RWPE2 (cell line): ENCODE data around the gene MYO18B.

Experiments
- ATAC-seq: fragments of 200-7000 bp; cut with Tn5 transposase; 3 replicates; pipeline ENCODE4 v1.9.1; 2021; ENCODE audit warnings: low read depth
- DNase-seq: peaks from one replicate; pipeline ENCODE4 v3.0.0-alpha.2; 2020; ENCODE audit warnings: low spot score
- H3K27ac ChIP-seq: fragments of 450-650 bp; 2 replicates; pipeline ENCODE4 v1.5.1; 2017; ENCODE audit warnings: mild to moderate bottlenecking; ENCODE audit not compliant: poor library complexity, severe bottlenecking
- H3K27me3 ChIP-seq: fragments of 250-450 bp; sonication (Bioruptor Pico); 2 replicates; pipeline ENCODE4 v1.5.1; 2021; ENCODE audit warnings: mild to moderate bottlenecking, moderate library complexity; ENCODE audit not compliant: insufficient read depth, poor library complexity, severe bottlenecking
- H3K36me3 ChIP-seq: fragments of 250-450 bp; sonication (Bioruptor Pico); 2 replicates; pipeline ENCODE4 v1.5.1; 2020; ENCODE audit warnings: low read depth, mild to moderate bottlenecking, moderate library complexity
- H3K4me1 ChIP-seq: fragments of 250-450 bp; sonication (Bioruptor Pico); 2 replicates; pipeline ENCODE4 v1.5.1; 2021; ENCODE audit warnings: mild to moderate bottlenecking, moderate library complexity; ENCODE audit not compliant: insufficient read depth, poor library complexity, severe bottlenecking
- H3K4me3 ChIP-seq: fragments of 250-450 bp; sonication (Bioruptor Pico); 2 replicates; pipeline ENCODE4 v1.5.1; 2021; ENCODE audit warnings: mild to moderate bottlenecking, moderate library complexity; ENCODE audit not compliant: severe bottlenecking
- H3K9me3 ChIP-seq: fragments of 250-450 bp; sonication (Bioruptor Pico); 2 replicates; pipeline ENCODE4 v1.5.1; 2021; ENCODE audit warnings: mild to moderate bottlenecking, moderate library complexity; ENCODE audit not compliant: severe bottlenecking
- TF ChIP-seq, protein P1 (sequence below): fragments of 450-650 bp; IDR thresholded peaks from one replicate; pipeline ENCODE4 v1.5.1; 2017; ENCODE audit warnings: mild to moderate bottlenecking, moderate library complexity; ENCODE audit not compliant: poor library complexity, severe bottlenecking

The MYO18B gene

DNA sequence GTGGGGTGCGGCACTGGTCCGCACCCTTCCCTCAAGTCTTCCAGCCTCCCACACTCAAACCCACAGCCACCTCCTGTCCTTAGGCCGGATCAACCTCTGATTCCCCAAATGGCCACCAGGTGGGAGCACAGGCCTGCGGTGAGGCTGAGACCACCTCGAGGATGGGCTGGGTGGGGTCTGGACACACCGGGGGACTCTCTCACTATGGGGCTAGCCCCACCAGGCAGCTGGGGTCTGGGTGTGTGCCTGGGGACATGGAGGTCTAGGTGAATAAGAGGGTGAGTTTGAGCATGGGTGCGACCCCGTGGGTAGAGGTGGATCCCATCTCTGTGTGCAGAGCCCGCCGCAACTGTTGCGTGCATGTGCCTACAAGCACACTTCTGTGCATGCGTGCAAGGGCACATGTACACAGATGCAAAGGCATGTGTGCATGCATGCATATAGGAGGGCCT is 32.6 kb downstream of the MYO18B start:
- no peak overlapping the region for H3K4me3 ChIP-seq
- no peak overlapping the region for H3K27ac ChIP-seq
- TF ChIP-seq, protein P1, sequence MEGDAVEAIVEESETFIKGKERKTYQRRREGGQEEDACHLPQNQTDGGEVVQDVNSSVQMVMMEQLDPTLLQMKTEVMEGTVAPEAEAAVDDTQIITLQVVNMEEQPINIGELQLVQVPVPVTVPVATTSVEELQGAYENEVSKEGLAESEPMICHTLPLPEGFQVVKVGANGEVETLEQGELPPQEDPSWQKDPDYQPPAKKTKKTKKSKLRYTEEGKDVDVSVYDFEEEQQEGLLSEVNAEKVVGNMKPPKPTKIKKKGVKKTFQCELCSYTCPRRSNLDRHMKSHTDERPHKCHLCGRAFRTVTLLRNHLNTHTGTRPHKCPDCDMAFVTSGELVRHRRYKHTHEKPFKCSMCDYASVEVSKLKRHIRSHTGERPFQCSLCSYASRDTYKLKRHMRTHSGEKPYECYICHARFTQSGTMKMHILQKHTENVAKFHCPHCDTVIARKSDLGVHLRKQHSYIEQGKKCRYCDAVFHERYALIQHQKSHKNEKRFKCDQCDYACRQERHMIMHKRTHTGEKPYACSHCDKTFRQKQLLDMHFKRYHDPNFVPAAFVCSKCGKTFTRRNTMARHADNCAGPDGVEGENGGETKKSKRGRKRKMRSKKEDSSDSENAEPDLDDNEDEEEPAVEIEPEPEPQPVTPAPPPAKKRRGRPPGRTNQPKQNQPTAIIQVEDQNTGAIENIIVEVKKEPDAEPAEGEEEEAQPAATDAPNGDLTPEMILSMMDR: peak; percentile 55
- DNase-seq: no peak
- no peaks in the 10 kb centered on the region for H3K36me3 ChIP-seq
- ATAC-seq: peak; percentile 25; the same call in 1 of the 3 replicates
- no peaks in the 10 kb centered on the region for H3K4me1 ChIP-seq
- H3K27me3 ChIP-seq: no peaks in the 10 kb centered on the region
- H3K9me3 ChIP-seq: no peaks in the 10 kb centered on the region

DNA sequence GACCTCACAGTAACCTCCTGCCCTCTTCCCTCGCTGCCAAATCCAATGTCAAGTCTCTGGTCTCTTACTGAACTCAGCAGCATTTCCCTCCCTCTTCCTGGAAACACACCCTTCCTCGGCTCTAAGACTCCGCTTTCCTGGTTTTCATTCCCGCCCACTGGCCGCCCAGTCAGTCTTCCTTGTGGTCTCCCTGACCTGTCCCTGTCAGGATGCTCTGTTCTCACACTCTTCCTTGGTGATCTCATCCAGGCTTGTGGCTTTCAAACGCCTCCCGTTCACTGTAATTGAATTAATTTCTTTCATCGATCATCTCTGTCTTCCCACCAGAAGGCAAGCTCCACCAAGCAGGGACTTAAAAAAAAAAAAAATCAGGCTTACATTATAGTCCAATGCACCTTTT is 33.5 kb downstream of the MYO18B start:
- DNase-seq: no peak
- no peaks in the 10 kb centered on the region for H3K4me1 ChIP-seq

DNA sequence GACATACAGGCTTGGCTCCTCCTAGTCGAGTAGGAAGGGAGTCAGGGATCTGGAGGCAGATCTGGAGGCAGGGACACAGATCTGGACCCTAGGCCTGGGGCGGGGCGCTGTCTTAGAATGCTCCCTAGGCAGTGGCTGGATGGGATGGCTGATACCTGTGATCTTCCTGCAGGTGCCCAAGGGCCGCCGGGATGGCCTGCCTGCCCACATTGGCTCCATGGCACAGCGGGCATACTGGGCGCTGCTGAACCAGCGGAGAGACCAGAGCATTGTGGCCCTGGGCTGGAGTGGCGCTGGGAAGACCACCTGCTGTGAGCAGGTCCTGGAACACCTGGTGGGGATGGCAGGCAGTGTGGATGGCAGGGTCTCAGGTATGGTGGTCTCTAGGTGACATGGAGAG is 35.4 kb downstream of the MYO18B start:
- Histone ChIP-seq H3K4me1 (no peaks in the 10 kb centered on the region), H3K4me3 (no peak overlapping the region), H3K9me3 (no peaks in the 10 kb centered on the region), H3K27me3 (no peaks in the 10 kb centered on the region), H3K27ac (no peak overlapping the region), H3K36me3 (no peaks in the 10 kb centered on the region)
- no peak for ATAC-seq
- no peak for DNase-seq
- TF ChIP-seq, protein P1: no peak

More for the DNA sequence above, 33.5 kb downstream of the MYO18B start:
- no peaks in the 10 kb centered on the region for H3K9me3 ChIP-seq
- H3K36me3 ChIP-seq: no peaks in the 10 kb centered on the region
- no peak overlapping the region for H3K4me3 ChIP-seq
- no peak overlapping the region for H3K27ac ChIP-seq
- TF ChIP-seq, protein P1: no peak
- H3K27me3 ChIP-seq: no peaks in the 10 kb centered on the region
- ATAC-seq: no peak

DNA sequence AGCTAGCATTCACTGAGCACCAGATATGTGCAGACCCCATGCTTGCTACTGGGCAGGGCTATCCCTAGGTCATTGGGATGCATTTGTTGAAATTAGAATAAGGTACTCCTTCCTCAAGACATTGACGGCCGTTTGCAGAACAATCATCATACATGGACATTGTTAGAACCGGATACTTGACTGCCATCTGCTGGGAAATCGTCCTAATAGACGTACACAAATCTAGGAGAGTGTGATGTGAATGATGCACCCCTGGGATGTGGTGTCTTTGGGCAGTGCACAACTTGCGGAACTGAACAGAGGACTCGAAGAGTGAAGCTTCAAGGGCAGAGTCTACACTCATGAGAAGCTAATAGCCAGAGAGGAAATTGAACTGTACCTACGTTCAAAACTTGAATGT is 35.9 kb downstream of the MYO18B start:
- ATAC-seq (peak; percentile 53; the same call in 2 of the 3 replicates), DNase-seq (no peak)
- Histone ChIP-seq H3K4me3 (no peak overlapping the region), H3K4me1 (no peaks in the 10 kb centered on the region), H3K9me3 (no peaks in the 10 kb centered on the region), H3K27ac (no peak overlapping the region), H3K36me3 (no peaks in the 10 kb centered on the region), H3K27me3 (no peaks in the 10 kb centered on the region)
- TF ChIP-seq, protein P1: peak; percentile 41

DNA sequence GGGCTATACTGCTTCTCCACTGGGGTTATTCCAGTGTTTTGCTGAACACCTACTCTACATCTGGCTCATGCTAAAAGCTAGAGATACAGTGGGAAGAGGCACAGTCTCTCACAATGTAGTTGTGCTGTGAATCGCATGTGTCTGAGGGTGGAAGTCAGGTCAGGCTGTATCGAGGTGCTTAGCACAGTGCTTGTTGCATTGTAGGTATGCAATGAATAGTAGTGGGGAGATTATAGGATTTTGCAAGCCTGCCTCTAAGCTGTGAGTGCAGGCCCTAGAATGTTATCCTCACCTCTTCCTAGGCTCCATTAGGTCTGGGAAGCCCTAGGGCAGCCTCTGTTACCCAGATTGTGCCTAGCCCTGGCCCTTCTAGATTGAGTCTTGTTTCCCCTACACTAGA is 37.4 kb downstream of the MYO18B start:
- DNase-seq (no peak), ATAC-seq (no peak)
- Histone ChIP-seq H3K27ac (no peak overlapping the region), H3K9me3 (no peaks in the 10 kb centered on the region), H3K4me1 (no peaks in the 10 kb centered on the region), H3K36me3 (no peaks in the 10 kb centered on the region), H3K4me3 (no peak overlapping the region), H3K27me3 (no peaks in the 10 kb centered on the region)
- TF ChIP-seq, protein P1: no peak
